Endothelial cell of umbilical vein (primary cell): ENCODE data around the gene INTS11. TPM values are rescaled to one million over a fixed set of nuclear protein-coding genes. Genes with fewer than 3 reads are reported as not detected.

ENCODE experiments used
- BruUV-seq: library from RNA; stranded (reverse); fragments of 400-500 nt; replicated peaks from 2 replicates; lab custom pipeline; 2021; lab: Mats Ljungman, UMichigan
- CTCF ChIA-PET: fragments of 300-600, 350-600 bp; sonication (Branson Sonifier 250); formaldehyde crosslinking; loops from one replicate; lab custom pipeline; 2021; ENCODE audit warnings: antibody characterized with exemption, inconsistent platforms; lab: Charles Lee
- POLR2A ChIA-PET: fragments of 300-600, 350-600 bp; sonication (Branson Sonifier 250); formaldehyde crosslinking; loops from one replicate; lab custom pipeline; 2021; ENCODE audit warnings: antibody characterized with exemption, inconsistent platforms; lab: Charles Lee
- DNase-seq: peaks from one replicate; pipeline ENCODE4 v3.0.0-alpha.2; 2011; ENCODE audit warnings: low read depth, low spot score
- FAIRE-seq: peaks from 2 replicates; lab custom pipeline; 2011; peaks lifted over from hg19 to GRCh38; lab: Jason Lieb, UNC
- H2AFZ ChIP-seq: 2 replicates; pipeline ENCODE4 v1.6.0; 2012; ENCODE audit warnings: low read depth, low read length, control low read depth, inconsistent platforms
- H3K27ac ChIP-seq: 2 replicates; pipeline ENCODE4 v1.5.1; 2011; ENCODE audit warnings: low read depth, mild to moderate bottlenecking, control low read depth, low read length, moderate library complexity; ENCODE audit not compliant: insufficient read depth
- H3K27me3 ChIP-seq, 2 experiments: 2 replicates each; pipeline versions ENCODE4 v1.6.0 to v1.6.1; 2011; ENCODE audit warnings: low read length in 2 of 2, mixed read lengths in 1 of 2; ENCODE audit not compliant: control insufficient read depth in 2 of 2, insufficient read depth in 2 of 2
- H3K36me3 ChIP-seq, 2 experiments: 2 replicates in 1 of 2; 3 replicates in 1 of 2; pipeline ENCODE4 v1.5.1; 2011; ENCODE audit warnings: low read length in 2 of 2, mild to moderate bottlenecking in 1 of 2, moderate library complexity in 1 of 2; ENCODE audit not compliant: control insufficient read depth in 2 of 2, insufficient read depth in 2 of 2; ENCODE audit errors: extremely low read depth in 1 of 2
- H3K4me1 ChIP-seq: 3 replicates; pipeline ENCODE4 v1.5.1; 2011; ENCODE audit warnings: mild to moderate bottlenecking, low read length; ENCODE audit not compliant: control insufficient read depth, insufficient read depth; ENCODE audit errors: extremely low read depth
- H3K4me2 ChIP-seq: 2 replicates; pipeline ENCODE4 v1.6.1; 2011; ENCODE audit warnings: low read length, control low read depth, mixed read lengths; ENCODE audit not compliant: insufficient read depth
- H3K4me3 ChIP-seq, 3 experiments: fragments of 200-600 bp in 1 of 3; sonication (generic), shearing (Covaris generic) in 1 of 3; replicated peaks in 1 of 3; 2 replicates each; pipeline ENCODE4 v1.5.1; 2011 to 2016; ENCODE audit warnings: control low read depth in 3 of 3, low read length in 3 of 3, mild to moderate bottlenecking in 2 of 3, inconsistent platforms in 1 of 3, low read depth in 1 of 3, moderate library complexity in 1 of 3; ENCODE audit not compliant: insufficient read depth in 1 of 3
- H3K79me2 ChIP-seq: 2 replicates; pipeline ENCODE4 v1.6.0; 2012; ENCODE audit warnings: low read length, inconsistent platforms; ENCODE audit not compliant: control insufficient read depth, insufficient read depth
- H3K9ac ChIP-seq: replicated peaks from 2 replicates; pipeline ENCODE3; 2011; ENCODE audit warnings: low read length, control low read depth; ENCODE audit not compliant: insufficient read depth; ENCODE audit errors: extremely low read depth
- H3K9me1 ChIP-seq: replicated peaks from 3 replicates; pipeline ENCODE4 v1.6.0; 2011; ENCODE audit warnings: mild to moderate bottlenecking, low read length; ENCODE audit not compliant: control insufficient read depth, insufficient read depth; ENCODE audit errors: extremely low read depth
- H3K9me3 ChIP-seq: replicated peaks from 2 replicates; pipeline ENCODE4 v1.5.1; 2012; ENCODE audit warnings: low read length, inconsistent platforms; ENCODE audit not compliant: control insufficient read depth, insufficient read depth
- H4K20me1 ChIP-seq: replicated peaks from 2 replicates; pipeline ENCODE3; 2011; ENCODE audit warnings: mild to moderate bottlenecking, low read length; ENCODE audit not compliant: control insufficient read depth, insufficient read depth; ENCODE audit errors: extremely low read depth
- CTCF ChIP-seq, 2 donors: IDR thresholded peaks; 1 replicate in 1 of 2; 2 replicates in 1 of 2; pipeline ENCODE4 v1.5.1; 2011; ENCODE audit warnings: low read length in 2 of 2, mild to moderate bottlenecking in 2 of 2, moderate library complexity in 2 of 2, control low read depth in 1 of 2, inconsistent platforms in 1 of 2, low read depth in 1 of 2; ENCODE audit not compliant: insufficient read depth in 1 of 2; ENCODE audit errors: extremely low read depth in 1 of 2
- FOS ChIP-seq: IDR thresholded peaks from 2 replicates; pipeline ENCODE4 v1.6.1; 2011; ENCODE audit warnings: mild to moderate bottlenecking, low read length, moderate library complexity, borderline replicate concordance; ENCODE audit not compliant: insufficient read depth
- GATA2 ChIP-seq: IDR thresholded peaks from 2 replicates; pipeline ENCODE4 v1.7.0; 2011; ENCODE audit warnings: low read depth, mild to moderate bottlenecking, moderate library complexity, mixed read lengths, low read length; ENCODE audit not compliant: insufficient read length, insufficient read depth
- JUN ChIP-seq: IDR thresholded peaks from 2 replicates; pipeline ENCODE4 v1.6.1; 2011; ENCODE audit warnings: borderline replicate concordance, low read depth; ENCODE audit not compliant: insufficient read length, insufficient read depth
- POLR2AphosphoS5 ChIP-seq: IDR thresholded peaks from 2 replicates; pipeline ENCODE4 v1.6.1; 2012; ENCODE audit warnings: low read depth, mild to moderate bottlenecking, control low read depth, low read length, moderate library complexity; ENCODE audit not compliant: insufficient read depth
- dilution Hi-C: fragments of 300-500 bp; cut with MboI; formaldehyde crosslinking; loops from one replicate; pipeline ENCODE4 v1.15.0; 2019; ENCODE audit warnings: low sequenced_read_pairs; ENCODE audit not compliant: extremely low pct_ligation_motif_present
- intact Hi-C: fragments of 100-400 bp; cut with micrococcal nuclease; formaldehyde crosslinking; loops from one replicate; pipeline ENCODE4 v1.10.0; 2022
- polyA plus RNA-seq, 4 experiments: library from polyadenylated mRNA; depleted of rRNA in 3 of 4; stranded (reverse) in 3 of 4; unstranded in 1 of 4; fragments of >200 nt; gene quantifications; 2 replicates each; pipeline versions ENCODE4 v1.2.1 to v1.2.3, GENCODE V29; 2011 to 2012; ENCODE audit warnings: missing spikeins in 1 of 4
- total RNA-seq: library from RNA; stranded (reverse); gene quantifications from 2 replicates; pipeline ENCODE4 v1.2.3, GENCODE V29; 2021

INTS11 gene
- total and polyA plus RNA-seq, 2 donors (not counting 3 experiments of a cell fraction or from before 2014, with no cell fraction given): 132 to 222 TPM

DNA sequence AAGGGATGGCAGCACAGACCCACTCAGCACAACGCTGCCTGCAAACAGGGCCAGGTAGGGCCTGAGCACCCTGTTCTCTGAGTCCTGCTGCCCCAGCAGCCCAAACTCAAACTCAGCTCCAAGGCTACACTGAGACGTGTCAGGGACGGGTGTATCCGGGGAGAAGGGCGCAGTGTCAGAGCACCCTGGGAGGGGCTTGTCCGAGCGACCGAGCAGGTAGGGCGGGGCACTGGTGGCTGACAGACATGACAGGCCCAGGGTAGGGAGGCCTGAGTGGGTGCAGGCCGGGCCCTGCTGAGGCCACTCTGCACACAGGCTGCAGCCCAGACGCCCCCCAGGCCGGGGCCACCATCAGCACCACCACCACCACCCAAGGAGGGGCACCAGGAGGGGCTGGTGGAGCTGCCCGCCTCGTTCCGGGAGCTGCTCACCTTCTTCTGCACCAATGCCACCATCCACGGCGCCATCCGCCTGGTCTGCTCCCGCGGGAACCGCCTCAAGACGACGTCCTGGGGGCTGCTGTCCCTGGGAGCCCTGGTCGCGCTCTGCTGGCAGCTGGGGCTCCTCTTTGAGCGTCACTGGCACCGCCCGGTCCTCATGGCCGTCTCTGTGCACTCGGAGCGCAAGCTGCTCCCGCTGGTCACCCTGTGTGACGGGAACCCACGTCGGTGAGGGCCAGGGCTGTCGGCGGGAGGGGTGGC is 38.7 kb downstream of the INTS11 start:
- no peaks in the 10 kb centered on the region for H3K27me3 ChIP-seq
- no peak overlapping the region for H3K9ac ChIP-seq
- peaks cover 2% of the 10 kb centered on the region for H3K4me1 ChIP-seq
- no peak overlapping the region for H2AFZ ChIP-seq
- ChIA-PET POLR2A (no interaction called here), CTCF (interaction anchor here (1.9 to 2.8 kb wide), 2 partner anchors 163 to 164 kb away, joined by 7 to 12 read pairs; no protein-coding TSS in a partner anchor)
- no peak overlapping the region for H3K4me2 ChIP-seq
- intact Hi-C loops (no loop called here), dilution Hi-C loops (no loop called here)
- no peaks in the 10 kb centered on the region for H3K9me1 ChIP-seq
- no TSS peak for BruUV-seq
- H3K79me2 ChIP-seq: no peaks in the 10 kb centered on the region
- no peak for TF ChIP-seq JUN
- no peak for TF ChIP-seq FOS
- TF ChIP-seq POLR2AphosphoS5: no peak
- no peak for TF ChIP-seq CTCF (IDR thresholded peaks at IDR 0.05; ENCODE audit: extremely low read depth in 1 of 2, insufficient read depth in 1 of 2, low read depth in 1 of 2, low read length in 2 of 2)
- TF ChIP-seq GATA2: no peak
- H3K4me3 ChIP-seq: no peak overlapping the region
- no peaks in the 10 kb centered on the region for H3K36me3 ChIP-seq
- no peak for FAIRE-seq
- no peak for DNase-seq
- no peaks in the 10 kb centered on the region for H4K20me1 ChIP-seq
- no peaks in the 10 kb centered on the region for H3K9me3 ChIP-seq
- no peak overlapping the region for H3K27ac ChIP-seq
